DMS 273 (cell line): Measurements from ENCODE around the gene UAP1.

Experiments
- DNase-seq: peaks from one replicate; lab custom pipeline; 2025; ENCODE audit not compliant: unreplicated experiment; lab: John Stamatoyannopoulos, UW

UAP1 gene

DNA sequence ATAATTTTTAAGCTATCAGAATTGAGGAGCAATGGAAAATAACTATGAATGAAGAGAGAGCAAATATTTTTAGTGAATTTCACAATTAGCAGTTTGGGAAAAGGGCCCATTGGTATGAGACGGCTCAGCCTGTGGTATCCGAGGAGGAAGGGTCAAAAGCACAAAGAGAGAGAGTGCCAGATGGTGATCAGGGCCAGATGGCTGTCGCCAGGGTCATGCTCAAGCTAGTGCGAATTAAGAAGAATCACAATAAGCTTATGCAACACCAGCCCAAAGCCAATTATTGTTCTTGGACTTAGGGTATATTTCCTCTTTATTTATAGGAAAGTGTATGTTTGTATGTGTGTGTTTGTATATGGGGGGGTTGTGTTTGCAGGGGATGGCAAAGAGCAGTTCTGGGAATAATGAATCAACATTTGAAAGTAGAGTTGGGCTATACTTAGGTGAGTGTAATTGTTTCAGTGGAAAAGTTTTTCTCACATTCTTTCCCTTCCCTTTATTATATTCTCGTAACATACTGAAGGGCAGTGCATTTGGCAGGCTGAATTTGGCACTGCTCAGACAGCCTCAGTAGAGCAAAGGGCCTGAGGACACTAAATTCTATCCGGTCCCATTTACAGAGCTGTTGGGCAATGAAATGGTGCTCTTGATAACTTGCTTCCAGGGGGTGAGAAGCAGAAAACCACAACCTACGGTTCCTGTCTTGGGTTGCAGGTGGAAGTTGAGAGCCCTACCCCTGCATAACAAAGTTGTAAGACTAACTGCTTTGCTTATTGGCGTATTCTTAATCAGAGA lies 51.3 kb downstream of the UAP1 start:
- DNase-seq, result peak; percentile 82

DNA sequence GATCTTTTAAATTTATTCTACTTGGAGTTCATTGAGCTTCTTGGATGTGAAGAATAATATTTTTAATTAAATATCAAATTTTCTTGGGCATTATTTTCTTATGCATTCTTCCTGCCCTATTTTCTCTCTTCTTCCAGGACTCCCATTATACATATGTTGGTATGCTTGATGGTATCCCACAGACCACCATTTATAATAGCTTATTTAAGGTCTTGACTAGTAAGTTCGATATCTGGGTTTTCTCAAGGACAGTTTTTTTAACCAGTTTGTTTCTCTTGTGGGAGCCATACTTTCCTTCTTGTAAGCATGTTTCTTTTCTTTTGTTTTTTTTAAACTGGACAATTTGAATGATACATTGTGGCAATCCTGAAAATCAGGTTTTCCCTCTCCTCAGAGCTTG lies 55.3 kb downstream of the UAP1 start:
- no peak for DNase-seq

DNA sequence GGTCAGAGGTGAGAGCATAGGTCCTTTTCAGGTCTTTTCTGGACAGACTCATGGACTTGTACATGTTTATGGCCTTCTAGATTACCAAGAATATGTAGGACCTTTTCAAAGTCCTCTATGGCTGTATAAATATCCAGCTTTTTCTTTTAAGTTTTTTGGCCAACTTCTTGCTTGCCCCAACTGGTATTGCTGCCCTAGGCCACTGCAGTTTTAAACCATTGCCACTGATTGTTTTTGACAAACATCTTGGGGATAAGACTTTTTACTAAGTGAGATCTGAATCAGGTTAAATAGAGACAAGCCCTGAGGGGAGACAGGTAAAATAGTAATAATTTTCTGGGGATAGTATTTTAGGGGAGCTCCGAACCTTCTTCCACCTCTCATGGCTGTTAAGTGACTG lies 56.0 kb downstream of the UAP1 start:
- DNase-seq, result no peak

DNA sequence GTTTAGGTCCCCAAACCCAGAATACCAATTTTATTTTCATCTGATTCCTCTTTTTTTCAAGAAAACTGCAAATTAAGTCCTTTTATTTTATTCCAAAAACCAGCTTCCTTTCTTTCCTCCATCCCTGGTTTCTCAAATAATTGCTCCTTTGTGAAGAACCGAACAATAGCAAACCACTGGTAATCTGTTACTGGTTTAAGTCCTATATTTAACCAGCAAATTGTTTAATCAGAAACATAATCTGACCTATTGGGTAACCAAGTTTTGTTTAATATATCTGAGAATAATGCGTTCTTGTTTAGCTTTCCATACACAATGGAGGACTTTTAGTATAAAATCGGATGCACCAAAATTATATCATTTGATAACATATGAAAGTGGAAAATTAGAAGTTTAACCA lies 57.6 kb downstream of the UAP1 start:
- DNase-seq, result no peak

DNA sequence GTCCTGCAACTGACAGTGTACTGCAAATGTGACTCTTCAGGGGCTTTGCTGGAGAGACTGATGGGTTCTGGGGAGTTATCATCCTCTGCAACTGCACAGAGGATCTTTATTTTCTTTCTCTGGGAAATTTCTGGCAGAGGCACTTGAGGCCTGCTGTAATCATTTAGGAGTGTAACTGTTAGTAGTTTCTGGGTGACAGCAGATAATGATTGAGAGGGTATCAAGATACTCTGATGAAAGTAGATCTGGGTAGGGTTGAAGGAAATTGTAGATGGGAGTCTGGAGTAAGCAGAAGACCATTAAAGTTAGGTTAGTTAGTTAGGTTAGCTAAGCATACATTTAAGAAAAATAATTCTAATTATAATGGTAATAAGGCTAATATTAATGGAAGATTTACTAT lies 59.7 kb downstream of the UAP1 start:
- DNase-seq, result no peak

DNA sequence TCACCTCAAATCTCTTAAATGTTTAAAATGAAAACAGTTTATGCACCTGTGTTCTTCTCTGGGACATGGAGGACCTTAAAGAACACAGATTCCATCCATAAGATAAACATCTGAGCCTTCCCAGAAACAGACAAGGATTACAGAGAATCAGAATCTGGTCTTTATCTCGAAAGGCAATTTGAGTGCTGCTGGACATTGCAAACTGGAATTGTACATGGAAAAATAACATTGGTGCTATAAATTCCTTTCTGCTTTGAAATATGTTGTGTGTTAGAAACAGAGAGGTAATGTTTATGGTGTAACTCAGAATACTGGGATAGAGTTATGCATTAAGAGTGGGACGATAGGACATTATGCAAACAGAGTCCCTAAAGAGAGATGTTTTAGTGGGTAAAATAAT lies 64.2 kb downstream of the UAP1 start:
- no peak for DNase-seq

DNA sequence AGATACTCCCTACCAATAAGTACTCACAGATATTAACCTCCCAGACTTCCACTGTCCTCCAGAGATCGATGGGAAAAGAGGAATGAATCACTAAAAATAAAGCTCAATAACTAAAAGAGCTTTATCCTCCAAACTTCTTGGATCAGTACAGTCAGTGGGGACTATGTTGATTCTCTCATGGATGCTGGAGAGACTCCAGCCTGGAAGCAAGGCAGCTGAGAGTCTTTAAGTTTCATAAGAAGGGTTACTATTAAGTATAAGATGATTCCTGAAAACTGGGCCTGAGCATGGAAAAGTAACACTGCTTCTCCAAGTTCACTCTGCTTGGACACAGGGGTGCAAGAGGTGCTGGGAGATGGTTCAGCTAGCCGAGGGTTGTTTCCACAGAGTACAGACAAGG lies 64.6 kb downstream of the UAP1 start:
- no peak for DNase-seq

DNA sequence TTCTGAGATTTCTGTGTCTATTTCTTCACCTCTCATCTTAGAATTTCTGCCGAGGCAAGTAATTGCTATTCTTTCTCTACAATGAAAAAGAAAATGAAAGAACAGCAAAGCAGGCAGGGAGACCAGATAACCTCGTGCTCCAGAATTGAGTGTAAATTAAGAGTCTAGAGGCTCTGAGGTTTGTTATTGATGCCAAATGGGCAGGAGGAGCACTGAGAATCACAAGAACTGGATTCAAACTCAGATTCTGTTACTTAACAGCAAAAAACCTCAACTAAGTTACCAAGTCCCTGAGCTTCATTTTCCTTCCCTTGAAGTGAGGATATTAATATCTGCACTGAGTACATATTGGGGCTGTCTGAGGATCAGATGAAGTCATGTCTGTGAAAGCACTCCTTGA lies 65.2 kb downstream of the UAP1 start:
- DNase-seq, result no peak

DNA sequence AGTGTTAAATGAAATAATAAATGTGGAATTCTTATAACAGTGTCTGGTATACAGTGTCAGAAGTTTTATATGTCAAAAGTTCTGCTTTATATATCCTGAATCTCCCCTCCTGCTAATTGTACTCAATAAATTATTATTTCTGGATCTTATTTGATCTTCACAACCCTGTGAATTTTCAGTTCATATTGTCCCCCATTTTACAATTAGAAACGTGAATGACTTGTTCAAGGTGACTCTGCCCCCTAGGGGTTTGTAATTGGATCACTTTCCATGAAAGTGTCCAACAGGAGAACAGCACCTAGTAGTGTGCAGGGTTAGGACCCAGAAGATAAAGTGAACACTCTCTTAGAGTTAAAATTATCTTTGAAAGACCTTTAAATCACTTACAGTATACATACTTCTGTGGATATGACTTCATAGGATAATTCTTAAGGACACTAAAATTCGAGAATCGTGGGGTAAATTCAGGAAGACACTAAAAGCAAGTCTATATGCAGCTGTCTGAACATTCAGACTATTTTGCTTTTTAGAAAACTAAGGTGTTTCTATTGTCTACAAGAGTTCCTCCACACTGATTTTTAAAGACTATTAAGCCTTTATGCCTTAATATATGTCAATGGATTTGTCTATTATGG lies 66.3 kb downstream of the UAP1 start:
- DNase-seq, result peak; percentile 69

DNA sequence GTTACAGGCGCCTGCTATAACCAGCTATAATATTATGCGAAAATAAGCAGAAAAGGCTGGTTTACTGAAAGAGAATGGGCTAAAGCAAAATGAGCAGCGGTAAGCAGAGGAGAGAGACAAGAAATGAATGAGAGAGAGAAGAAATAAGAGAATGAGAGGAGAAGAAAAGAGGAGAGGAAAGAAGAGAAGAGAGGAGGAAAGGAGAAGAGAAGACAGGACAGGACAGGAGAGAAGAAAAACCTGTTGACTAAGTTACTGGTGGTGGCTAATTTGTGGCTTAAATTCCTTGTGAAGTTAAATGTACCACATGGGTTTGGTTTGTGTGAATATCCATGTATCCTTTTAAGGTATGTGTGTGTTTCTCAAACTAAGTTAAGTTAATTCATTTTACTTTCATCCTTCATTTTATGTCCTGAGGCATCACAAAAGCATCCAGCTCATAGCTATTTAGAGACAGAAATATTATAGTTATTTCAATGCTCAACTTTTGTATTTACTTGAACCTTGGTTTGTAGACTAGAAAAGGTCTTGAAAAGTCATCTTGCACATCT lies 67.6 kb downstream of the UAP1 start:
- DNase-seq, result no peak

DNA sequence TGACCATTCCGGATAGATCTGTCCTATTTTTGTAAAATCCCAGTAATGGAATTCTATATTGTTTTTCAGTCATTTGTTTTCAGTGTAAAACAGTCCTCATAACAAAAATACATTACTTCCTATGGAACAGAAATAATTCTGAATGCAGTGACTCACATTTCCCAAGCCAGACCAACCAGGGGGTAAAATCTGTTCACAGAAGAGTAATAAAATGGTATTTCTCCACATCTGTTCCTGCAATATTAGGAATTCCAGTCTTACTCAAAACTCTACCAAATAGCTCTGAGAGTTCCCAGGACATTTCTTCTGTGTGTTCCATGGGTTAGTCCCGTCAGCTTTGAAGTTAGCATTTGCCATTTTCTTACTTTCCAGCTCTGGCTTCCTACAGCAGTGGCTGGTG lies 68.1 kb downstream of the UAP1 start:
- DNase-seq, result peak; percentile 22

DNA sequence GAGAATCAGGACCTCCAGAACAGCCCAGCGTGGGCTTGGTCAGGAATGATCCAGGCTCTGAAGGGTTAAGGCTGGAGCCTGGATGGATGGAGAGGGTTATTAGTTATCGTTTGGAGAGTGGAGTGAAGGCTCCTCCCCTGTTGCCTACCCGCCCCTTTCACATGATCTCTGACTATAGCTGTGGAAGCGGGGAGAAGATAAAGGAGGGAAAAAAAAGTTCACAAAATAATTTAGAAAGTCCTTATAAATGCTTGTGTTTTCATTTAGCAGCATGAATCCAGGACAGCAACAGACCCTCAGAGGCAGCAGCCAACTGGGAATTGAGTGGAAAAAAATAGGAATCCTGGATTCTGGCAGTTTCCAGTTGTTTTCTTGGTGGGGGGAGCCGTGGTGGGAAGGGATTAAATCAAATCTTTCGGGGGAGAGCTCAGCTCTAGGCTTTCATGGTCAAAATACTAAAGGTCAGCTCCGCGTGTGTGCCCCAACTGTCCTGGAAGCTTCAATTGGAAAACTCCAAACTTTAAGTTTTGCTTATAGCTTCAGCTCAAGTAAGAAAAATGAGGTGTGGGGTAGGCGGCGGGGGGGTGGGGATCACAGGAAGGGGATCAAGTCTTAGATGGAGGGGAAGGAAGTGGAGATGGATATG lies 70.1 kb downstream of the UAP1 start:
- DNase-seq, result peak; percentile 75

DNA sequence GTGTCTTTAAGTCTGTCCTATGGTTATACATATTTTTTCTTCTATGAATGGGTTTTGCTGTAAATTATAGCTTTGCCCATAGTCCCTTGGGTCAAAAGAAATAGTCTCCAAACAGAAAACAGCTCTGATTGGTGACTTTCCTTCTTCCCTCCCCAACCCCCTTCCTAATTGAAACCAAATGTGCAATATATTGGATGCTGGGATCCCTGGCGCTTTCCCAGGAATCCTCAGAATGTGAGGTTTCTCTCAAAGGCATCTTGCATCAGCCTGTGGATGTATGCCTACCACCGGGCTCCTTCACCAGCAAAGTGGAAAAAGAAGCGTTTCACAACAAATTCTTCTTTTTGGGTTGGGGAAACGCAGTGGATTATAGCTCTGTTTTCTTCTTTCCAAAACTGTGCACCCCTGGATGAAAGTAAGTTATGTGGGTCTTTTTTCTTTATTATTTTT lies 70.7 kb downstream of the UAP1 start, which contains the start of gene DDR2:
DDR2 (plus strand) TSS at position 248 of the 450 bp plus-strand sequence. CDS start 86,600 bp downstream, outside the sequence.
- peak; percentile 90 for DNase-seq

DNA sequence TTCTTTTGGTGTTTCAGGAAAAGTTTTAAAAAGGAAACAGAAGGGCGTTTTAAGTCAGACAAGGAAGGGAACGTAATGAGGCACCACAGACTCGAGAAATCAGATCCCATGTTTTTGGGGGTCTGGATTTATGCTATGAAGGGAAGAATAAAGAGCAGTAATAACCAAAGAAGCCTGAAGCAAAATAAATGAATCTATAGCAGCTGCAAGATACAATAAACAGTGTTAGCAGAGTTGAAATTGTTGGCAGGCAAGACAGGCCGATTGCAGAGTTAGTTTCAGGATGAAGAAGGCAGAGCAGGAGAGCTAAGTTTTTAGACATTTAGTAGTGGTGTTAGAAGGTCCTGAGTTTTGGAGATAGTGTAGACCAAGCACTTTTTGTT lies 71.2 kb downstream of the UAP1 start:
- peak; percentile 59 for DNase-seq

DNA sequence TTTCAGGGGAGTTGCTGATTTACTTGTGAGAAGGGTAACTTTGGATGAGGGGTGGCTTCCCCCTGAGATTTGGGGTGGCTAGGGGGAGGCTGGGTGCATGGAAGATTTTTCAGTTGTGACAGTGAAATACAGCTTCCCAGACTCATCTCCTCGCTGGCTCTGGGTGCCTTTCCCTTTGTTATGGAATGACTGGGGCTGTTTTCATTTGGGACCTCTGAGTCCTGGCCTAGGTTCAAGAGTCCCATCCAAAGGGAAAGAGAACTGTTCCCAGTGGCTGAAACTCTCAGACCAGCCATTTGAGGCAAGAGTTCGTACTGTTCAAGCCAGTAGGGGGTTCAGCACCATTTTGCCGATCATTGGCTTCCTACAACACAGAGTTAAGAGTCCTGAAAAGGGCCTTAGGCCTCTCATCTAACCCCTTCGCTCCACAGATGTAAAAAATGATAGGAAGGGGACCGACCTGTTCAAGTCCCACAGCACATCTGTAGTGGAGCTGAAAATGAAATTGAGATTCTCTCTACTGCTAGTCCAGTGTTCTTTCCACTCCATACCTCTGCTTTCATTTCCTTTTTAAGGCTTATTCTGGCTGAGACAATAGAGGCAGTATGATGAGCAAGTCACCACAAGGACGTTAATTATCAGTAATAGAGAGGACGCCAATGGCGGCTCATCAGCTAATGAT lies 71.7 kb downstream of the UAP1 start:
- peak; percentile 73 for DNase-seq

DNA sequence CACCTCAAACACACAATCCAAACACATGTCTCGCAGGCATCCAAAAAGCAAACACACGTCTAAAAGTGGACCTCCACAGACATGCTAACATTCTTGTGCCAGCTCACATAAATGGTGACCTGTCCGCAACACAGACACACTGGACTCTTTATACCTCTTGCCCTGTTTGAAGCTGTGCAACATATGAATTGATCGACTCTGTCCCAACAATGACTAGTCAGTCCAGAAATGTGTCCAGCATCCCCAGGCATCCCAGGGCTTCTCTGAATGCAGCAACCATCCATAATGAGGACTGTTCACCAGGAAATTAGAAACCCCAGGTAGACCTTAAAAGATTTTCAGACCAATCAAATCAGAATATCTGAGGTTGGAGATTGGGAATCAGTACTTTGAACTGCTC lies 73.9 kb downstream of the UAP1 start:
- DNase-seq, result no peak

DNA sequence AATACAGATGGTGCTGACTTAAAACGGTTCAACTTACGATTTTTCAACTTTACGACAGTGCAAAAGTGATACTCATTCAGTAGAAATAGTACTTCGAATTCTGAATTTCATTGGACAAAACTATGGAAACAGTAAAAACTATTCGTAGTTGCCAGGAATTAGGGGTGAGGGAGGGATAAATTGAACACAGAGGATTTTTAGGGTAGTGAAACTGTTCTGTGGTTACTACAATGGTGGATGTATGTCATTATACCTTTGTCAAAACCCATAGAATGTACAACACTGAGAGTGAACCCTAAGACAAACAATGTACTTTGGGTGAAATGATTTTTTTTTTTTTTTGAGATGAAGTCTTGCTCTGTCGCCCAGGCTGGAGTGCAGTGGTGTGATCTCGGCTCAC lies 78.2 kb downstream of the UAP1 start:
- no peak for DNase-seq

DNA sequence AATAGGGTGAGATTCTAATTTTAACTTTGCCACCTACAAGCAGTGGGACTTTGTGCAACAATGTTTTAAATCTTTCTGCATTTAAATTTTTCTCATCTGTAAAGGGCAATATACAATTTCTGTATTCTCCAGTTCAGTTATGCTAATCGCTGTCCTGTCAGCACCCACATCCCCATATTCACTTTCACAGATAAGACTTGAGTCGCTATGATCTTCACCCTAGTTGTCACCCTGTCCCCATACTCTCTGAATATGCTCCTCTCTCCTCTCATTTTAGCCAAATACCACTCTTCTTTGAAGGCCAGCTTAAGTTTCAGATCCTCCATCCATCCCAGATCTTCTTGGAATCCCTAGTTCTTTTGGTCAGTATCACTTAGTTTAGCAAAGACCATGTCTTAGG lies 79.6 kb downstream of the UAP1 start:
- no peak for DNase-seq

DNA sequence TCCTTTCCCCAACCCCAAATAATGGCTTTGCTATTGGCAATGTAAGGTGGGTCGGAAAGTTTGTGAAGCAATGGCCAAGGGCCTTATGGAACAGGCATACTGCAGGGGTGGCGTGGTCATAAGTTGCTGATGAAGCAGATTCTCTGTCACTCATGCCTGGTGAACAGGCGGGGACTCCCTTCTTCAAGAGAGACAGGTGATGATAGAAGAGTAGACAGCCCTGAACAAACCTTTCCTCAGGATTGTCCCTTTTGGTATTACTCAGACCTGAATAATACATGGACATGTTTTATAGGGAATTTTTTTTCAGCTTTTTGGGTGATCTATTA lies 83.4 kb downstream of the UAP1 start:
- no peak for DNase-seq

DNA sequence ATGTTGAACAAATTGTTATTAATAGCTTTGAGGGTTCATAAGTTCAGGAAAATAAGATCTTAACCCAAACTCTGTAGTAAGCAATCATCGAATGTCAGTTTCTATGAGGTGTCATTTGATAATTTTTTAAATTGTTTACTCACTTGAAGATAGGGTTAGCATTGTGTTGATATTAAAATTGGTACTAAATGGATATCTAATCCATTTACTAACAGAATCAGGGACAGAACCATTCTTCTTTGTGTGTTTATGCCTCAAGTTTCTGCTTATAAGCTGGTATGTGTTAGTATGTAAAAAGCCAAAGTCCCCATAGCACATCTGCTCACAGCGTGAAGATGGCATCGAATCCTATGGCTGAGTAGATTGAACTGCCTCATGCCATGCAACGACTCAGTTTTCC lies 84.1 kb downstream of the UAP1 start:
- no peak for DNase-seq

DNA sequence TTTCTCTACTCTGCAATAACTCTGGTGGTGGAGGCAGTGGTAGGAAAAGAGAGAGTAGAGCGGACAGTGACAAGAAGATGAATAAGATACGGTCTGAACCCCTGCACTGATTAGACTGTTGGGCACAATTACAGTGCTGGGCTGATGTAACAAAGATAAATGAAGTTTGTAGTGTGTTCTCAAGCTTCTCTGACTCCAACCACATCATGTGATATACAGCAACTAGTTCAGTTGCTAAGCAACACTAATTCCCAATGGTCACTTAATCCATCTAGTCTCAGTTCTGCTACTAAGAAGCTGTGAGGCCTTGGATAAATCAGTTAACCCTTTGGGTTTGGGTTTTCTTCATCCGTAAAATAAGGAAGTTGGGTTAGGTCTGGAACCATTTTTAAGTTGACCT lies 88.1 kb downstream of the UAP1 start:
- peak; percentile 27 for DNase-seq
